Spleen (tissue), 11 donors: ENCODE results near the gene ASAH2. TPM values are rescaled to one million over a fixed set of nuclear protein-coding genes. Genes with fewer than 3 reads are reported as not detected.

Source experiments
- DNase-seq: peaks from one replicate; pipeline ENCODE4 v3.0.0-alpha.2; 2020
- H3K27ac ChIP-seq, 8 donors: fragments of 200-600 bp; sonication (generic) in 7 of 8; 1 replicate in 4 of 8; 2 replicates in 4 of 8; pipeline versions ENCODE4 v1.5.0 to v1.8.0; 2016 to 2021; ENCODE audit warnings: inconsistent platforms in 4 of 8, mild to moderate bottlenecking in 4 of 8, moderate library complexity in 1 of 8
- H3K27me3 ChIP-seq, 7 donors: fragments of 200-600 bp; sonication (generic) in 6 of 7; replicated peaks in 1 of 7; 1 replicate in 4 of 7; 2 replicates in 3 of 7; pipeline versions ENCODE4 v1.5.0 to v1.8.0; 2016 to 2021; ENCODE audit warnings: inconsistent platforms in 3 of 7, mild to moderate bottlenecking in 1 of 7
- H3K36me3 ChIP-seq, 6 donors: fragments of 200-600 bp; sonication (generic) in 5 of 6; 1 replicate in 4 of 6; 2 replicates in 2 of 6; pipeline versions ENCODE4 v1.5.0 to v1.8.0; 2016 to 2021; ENCODE audit warnings: inconsistent platforms in 2 of 6
- H3K4me1 ChIP-seq, 6 donors: fragments of 200-600 bp; sonication (generic) in 5 of 6; 1 replicate in 3 of 6; 2 replicates in 3 of 6; pipeline versions ENCODE4 v1.5.0 to v1.8.0; 2016 to 2021; ENCODE audit warnings: inconsistent platforms in 3 of 6
- H3K4me3 ChIP-seq, 8 donors: fragments of 200-600 bp; sonication (generic) in 7 of 8; 1 replicate in 4 of 8; 2 replicates in 4 of 8; pipeline versions ENCODE4 v1.5.0 to v1.8.0; 2016 to 2021; ENCODE audit warnings: inconsistent platforms in 4 of 8, mild to moderate bottlenecking in 4 of 8, moderate library complexity in 2 of 8
- H3K9me3 ChIP-seq, 8 donors: fragments of 200-600 bp; sonication (generic) in 7 of 8; 1 replicate in 4 of 8; 2 replicates in 4 of 8; pipeline versions ENCODE4 v1.5.0 to v1.8.0; 2016 to 2021; ENCODE audit warnings: inconsistent platforms in 4 of 8
- POLR2A ChIP-seq, 3 donors: fragments of 450-650 bp; IDR thresholded peaks; one replicate each; pipeline ENCODE4 v1.5.1; 2017; ENCODE audit warnings: antibody characterized with exemption in 3 of 3, mild to moderate bottlenecking in 1 of 3
- POLR2AphosphoS5 ChIP-seq, 3 donors: sonication (generic); formaldehyde crosslinking; IDR thresholded peaks; one replicate each; pipeline ENCODE4 v1.5.1; 2017; ENCODE audit warnings: antibody characterized with exemption in 3 of 3
- WGBS, 5 donors: extraction: QIAGEN DNeasy Blood & Tissue Kit in 3 of 5; methylation state at CpG; one replicate each; pipeline versions ENCODE4 v1.1.5 to v1.1.7; 2013 to 2018; 5-methylcytosine and 5-hydroxymethylcytosine counted together
- intact Hi-C: fragments of 100-400 bp; cut with DNase I; formaldehyde crosslinking; loops from one replicate; pipeline ENCODE4 v1.15.0; 2023; ENCODE audit warnings: low total_unique reads
- polyA plus RNA-seq, 3 donors: library from polyadenylated mRNA; stranded (reverse); fragments of 200-250 nt; gene quantifications; one replicate each; pipeline ENCODE4 v1.2.1, GENCODE V29; 2013
- total RNA-seq, 7 donors: library from RNA; depleted of rRNA in 3 of 7; stranded (reverse); fragments of >200 nt in 3 of 7; fragmentation: NEBNext Ultra II Directional in 4 of 7; extraction: Animal tissue kit (Norgen Biotek cat#: 25700) in 4 of 7; gene quantifications; one replicate each; pipeline versions ENCODE4 v1.1.0 to v1.2.1, GENCODE V29; 2016 to 2021
- TF ChIP-seq, protein P1 (sequence below), 11 experiments: fragments of 200-600 bp in 7 of 11; fragments of 450-650 bp in 4 of 11; sonication (generic) in 4 of 11; IDR thresholded peaks in 8 of 11; conservative IDR thresholded peaks in 3 of 11; 1 replicate in 7 of 11; 2 replicates in 4 of 11; pipeline versions ENCODE4 v1.4.0 to v1.8.0; 2016 to 2021; ENCODE audit warnings: antibody characterized with exemption in 11 of 11, inconsistent platforms in 4 of 11, mild to moderate bottlenecking in 1 of 11
- donor health status: healthy with polysubstance abuse.
- donor health status: DM: no; HTN: no; CAD: no; lungs with moderate emphysema.
- donor health status: DM: no; HTN: no; CAD: no.
- donor health status: Bipolar disorder and iron deficiency.
- donor health status: healthy.
- donor health status: DM: no; HTN: no; CAD: no.
- donor health status: DM: yes; HTN: yes; CAD: no.

The ASAH2 gene
- total and polyA plus RNA-seq, 10 donors = 0.04 to 2.7 (median 0.80) TPM

DNA sequence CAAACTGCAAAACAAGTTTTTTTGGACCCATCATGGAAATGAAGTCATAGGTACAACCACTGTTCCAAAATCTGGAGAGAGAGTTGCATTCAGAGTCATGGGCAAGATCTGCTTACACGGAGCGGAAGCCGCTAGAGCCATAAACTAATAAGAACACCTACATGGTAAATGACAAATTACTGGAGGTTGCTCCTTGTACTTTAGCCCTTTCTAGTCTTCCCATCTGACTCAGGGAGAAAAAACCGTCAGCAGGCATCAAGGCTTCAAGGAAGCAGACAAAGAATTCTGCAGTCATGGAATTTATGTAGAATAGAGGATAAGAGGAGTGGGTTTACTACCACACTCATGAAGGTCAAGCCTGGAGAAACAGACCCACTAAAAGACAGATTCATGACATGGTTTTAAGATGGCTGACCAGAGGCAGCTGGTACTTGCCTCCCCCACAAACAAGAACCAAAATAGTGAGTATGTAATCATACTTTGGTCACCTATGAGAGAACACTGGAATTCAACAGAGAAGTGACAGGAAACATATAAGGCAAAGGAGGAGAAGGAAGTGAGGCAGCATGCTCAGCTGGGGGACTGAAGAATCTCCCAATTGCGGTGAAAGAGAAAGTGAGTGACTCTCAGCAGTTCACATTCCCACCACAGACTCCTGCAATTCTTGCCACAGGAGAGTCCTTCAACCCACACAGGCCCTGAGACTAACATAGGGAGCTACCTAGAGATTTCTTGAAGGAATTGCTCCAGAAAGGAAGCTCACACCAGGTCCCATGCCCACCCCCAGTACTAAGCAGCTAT is 42.4 kb upstream of the ASAH2 start:
- no peaks in the 10 kb centered on the region for H3K36me3 ChIP-seq
- H3K4me3 ChIP-seq = no peak overlapping the region
- 78 to 87% (median 85%) methylated on average over 5 of the region's 5 CpGs for WGBS, 5 donors
- intact Hi-C loops = no loop called here
- H3K27ac ChIP-seq = no peak overlapping the region
- H3K9me3 ChIP-seq = peaks cover 0 to 13% (median 8%) of the 10 kb centered on the region in 8 donors
- H3K27me3 ChIP-seq = no peaks in the 10 kb centered on the region
- no peaks in the 10 kb centered on the region for H3K4me1 ChIP-seq
- TF ChIP-seq POLR2A (IDR thresholded peaks at IDR 0.05) (no peak), POLR2AphosphoS5 (IDR thresholded peaks at IDR 0.05) (no peak)
- TF ChIP-seq, protein P1, sequence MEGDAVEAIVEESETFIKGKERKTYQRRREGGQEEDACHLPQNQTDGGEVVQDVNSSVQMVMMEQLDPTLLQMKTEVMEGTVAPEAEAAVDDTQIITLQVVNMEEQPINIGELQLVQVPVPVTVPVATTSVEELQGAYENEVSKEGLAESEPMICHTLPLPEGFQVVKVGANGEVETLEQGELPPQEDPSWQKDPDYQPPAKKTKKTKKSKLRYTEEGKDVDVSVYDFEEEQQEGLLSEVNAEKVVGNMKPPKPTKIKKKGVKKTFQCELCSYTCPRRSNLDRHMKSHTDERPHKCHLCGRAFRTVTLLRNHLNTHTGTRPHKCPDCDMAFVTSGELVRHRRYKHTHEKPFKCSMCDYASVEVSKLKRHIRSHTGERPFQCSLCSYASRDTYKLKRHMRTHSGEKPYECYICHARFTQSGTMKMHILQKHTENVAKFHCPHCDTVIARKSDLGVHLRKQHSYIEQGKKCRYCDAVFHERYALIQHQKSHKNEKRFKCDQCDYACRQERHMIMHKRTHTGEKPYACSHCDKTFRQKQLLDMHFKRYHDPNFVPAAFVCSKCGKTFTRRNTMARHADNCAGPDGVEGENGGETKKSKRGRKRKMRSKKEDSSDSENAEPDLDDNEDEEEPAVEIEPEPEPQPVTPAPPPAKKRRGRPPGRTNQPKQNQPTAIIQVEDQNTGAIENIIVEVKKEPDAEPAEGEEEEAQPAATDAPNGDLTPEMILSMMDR (IDR thresholded peaks at IDR 0.05 in 8 of 11, conservative IDR thresholded peaks at IDR 0.05 in 3 of 11) = no peak
- DNase-seq = no peak

DNA sequence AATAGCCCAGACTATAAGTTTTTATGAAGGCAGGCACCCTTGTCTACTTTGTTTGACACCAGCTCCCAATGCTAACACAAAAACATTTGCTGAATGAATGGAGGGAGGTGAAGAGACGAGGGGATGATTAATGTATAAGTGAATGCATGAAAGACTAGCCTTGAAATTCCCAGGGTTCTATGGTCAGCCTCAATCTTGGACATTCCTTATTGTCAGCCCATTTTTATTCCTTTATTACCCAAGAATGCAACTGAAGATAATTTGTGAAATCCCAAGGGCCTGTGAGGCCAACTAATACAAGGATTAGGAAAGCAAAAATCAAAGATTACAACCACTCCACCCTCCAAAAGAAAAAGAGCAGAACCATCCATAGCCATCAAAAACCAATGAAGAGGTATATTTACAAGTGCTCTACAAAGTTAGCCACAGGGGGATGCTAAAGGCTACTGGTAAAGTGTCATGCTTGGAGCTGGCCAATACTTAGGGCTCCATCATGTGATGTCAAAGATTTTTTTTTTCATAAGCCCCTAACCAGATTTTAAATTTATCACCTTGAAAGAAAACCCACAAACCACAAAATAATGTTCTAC is 40.0 kb upstream of the ASAH2 start:
- intact Hi-C loops = no loop called here
- TF ChIP-seq, protein P1 (IDR thresholded peaks at IDR 0.05 in 8 of 11, conservative IDR thresholded peaks at IDR 0.05 in 3 of 11) = peak in 3 of 11 experiments; percentile 12 to 25 (median 18)
- no peak for TF ChIP-seq POLR2AphosphoS5 (IDR thresholded peaks at IDR 0.05)
- DNase-seq = no peak

DNA sequence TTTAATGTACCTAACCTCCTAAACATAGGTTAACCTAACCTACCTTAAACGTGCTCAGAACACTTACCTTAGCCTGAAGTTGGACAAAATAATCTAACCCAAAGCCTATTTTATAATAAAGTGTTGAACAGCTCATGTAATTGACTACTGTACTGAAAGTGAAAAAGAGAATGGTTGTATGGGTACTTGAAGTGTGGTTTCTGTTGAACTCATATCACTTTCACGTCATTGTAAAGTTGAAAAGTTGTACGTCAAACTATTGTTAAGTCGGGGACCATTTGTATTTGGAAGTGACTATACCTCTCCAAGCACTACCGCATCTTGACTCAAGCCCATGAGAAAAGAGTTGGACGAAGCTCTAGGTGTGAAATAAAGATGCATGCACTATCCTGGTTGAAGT is 37.9 kb upstream of the ASAH2 start:
- Histone ChIP-seq H3K27ac (no peak overlapping the region), H3K36me3 (no peaks in the 10 kb centered on the region), H3K27me3 (no peaks in the 10 kb centered on the region), H3K4me3 (no peak overlapping the region), H3K4me1 (no peaks in the 10 kb centered on the region), H3K9me3 (no peaks in the 10 kb centered on the region)
- DNase-seq = no peak
- TF ChIP-seq POLR2AphosphoS5 (IDR thresholded peaks at IDR 0.05) = no peak
- TF ChIP-seq, protein P1 (IDR thresholded peaks at IDR 0.05 in 8 of 11, conservative IDR thresholded peaks at IDR 0.05 in 3 of 11) = no peak
- intact Hi-C loops = no loop called here
- WGBS, 5 donors = 80 to 91% (median 86%) methylated on average over 6 of the region's 6 CpGs

More for the DNA sequence above, 40.0 kb upstream of the ASAH2 start:
- Histone ChIP-seq H3K4me1 (no peaks in the 10 kb centered on the region), H3K27ac (no peak overlapping the region), H3K27me3 (no peaks in the 10 kb centered on the region), H3K9me3 (no peaks in the 10 kb centered on the region), H3K36me3 (no peaks in the 10 kb centered on the region), H3K4me3 (no peak overlapping the region)
- WGBS, 5 donors = 61 to 76% (median 70%) methylated on average over 1 of the region's 1 CpG

DNA sequence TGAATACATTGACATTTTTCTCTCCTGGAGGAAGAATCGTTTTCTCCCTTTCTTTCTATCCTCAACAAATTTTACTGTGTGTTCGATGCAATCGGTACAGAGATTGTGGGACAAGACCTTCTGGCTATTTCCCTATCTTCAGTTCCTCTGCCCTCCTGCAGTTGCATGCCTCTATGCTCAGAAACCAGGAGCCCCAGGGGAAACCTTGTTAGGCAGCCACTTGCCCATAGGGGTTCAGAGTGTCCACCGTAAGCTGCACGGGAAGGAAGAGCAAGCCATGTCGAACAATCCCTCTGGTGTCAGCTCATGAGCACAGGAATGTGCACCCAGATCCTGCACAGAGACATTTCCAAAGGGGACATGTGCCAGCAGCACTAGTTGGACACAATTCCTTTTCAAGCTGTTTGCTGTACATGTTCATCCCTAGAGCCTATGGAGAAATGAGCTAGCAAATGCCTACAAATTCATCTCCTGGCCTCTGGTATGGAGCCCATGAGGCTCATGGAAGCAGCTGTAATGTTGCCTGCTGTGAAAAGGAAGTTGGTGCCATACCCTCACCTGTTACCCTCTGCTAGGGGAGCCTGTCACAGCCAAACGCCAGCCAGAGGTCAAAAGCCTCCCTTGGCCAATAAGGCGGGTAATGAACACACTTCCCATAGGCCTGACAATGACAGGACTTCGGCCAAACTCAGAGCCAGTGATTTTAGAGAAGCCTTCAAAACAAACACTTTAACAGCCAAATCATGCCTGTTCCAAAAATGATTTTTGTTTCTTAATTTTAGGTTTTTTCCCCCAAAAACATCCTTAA is 35.9 kb upstream of the ASAH2 start:
- TF ChIP-seq POLR2AphosphoS5 (IDR thresholded peaks at IDR 0.05) (no peak), POLR2A (IDR thresholded peaks at IDR 0.05) (no peak)
- TF ChIP-seq, protein P1 (IDR thresholded peaks at IDR 0.05 in 8 of 11, conservative IDR thresholded peaks at IDR 0.05 in 3 of 11) = no peak

More for the DNA sequence above, 35.9 kb upstream of the ASAH2 start:
- intact Hi-C loops = no loop called here
- WGBS, 5 donors = 67 to 84% (median 82%) methylated on average over 9 of the region's 9 CpGs
- Histone ChIP-seq H3K9me3 (no peaks in the 10 kb centered on the region), H3K36me3 (no peaks in the 10 kb centered on the region), H3K27ac (no peak overlapping the region), H3K4me1 (no peaks in the 10 kb centered on the region), H3K4me3 (no peak overlapping the region), H3K27me3 (no peaks in the 10 kb centered on the region)
- no peak for DNase-seq
